ENCODE results near the gene PPM1K. TPM values are rescaled to one million over a fixed set of nuclear protein-coding genes. Genes with fewer than 3 reads are reported as not detected.

Gene PPM1K
- total and polyA plus RNA-seq, 4 experiments from 2014 or later, result 82.2 to 84.5 (median 84.0) TPM

DNA sequence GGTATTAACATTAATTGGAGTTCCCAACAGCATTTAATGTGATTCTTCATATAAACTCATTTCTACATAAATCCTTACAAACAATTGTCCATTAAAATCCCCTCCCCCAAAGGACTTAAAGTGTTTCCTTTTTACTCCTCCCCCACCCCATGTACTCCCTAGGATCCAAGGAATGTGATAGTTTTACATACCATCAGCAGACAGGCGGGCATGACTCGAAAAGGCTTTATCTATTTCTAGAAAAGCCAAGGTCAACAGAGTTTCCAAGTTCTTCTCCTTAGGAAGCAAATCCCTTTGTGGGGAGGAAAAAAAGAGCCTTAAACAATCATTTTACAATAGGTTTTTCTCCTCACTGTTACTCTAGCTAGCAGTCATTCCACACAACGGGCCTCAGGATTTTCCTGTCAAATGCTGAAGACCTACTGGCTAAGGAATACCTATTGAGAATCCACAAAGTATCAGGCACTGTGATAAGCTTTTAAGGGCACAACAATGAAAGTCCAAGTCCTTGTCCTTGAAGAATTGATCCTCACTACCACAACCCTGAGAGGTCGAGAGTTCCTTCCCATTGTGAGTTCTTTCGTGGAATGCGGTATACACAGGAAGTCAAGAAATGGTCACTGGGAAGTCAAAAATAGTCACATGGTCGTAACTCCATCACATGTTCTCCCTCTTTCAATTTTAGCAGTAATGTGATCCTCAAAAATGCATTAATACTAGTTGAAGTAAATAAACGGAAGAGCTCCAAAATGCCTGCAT is 7.2 kb downstream of the PPM1K start:
- Histone ChIP-seq H3K27me3 (ENCODE audit: insufficient read depth, low read length) (no peaks in the 10 kb centered on the region), H3K36me3 (ENCODE audit: insufficient read depth, low read length) (no peaks in the 10 kb centered on the region), H3K4me1 (ENCODE audit: insufficient read depth, low read length) (peaks cover 52% of the 10 kb centered on the region), H3K9me3 (ENCODE audit: control insufficient read depth in 1 of 2, low read length in 2 of 2) (no peaks in the 10 kb centered on the region), H3K4me3 (ENCODE audit: low read length in 2 of 2) (no peak overlapping the region), H3K27ac (ENCODE audit: low read depth, low read length) (no peak overlapping the region)
- no peaks in the 10 kb centered on the region for H3K27me3 Mint-ChIP-seq
- peaks cover 38 to 43% of the 10 kb centered on the region in 2 donors for H3K36me3 Mint-ChIP-seq
- peaks cover 35 to 62% (median 50%) of the 10 kb centered on the region in 4 donors for H3K4me1 Mint-ChIP-seq
- ChIA-PET POLR2A (ENCODE audit: partially characterized antibody) (no interaction called here), CTCF (ENCODE audit: partially characterized antibody) (interaction anchor here (0.6 to 1.5 kb wide), 3 partner anchors 14 to 180 kb away, joined by 3 to 4 read pairs (median 3); partner anchors contain the start of gene HERC5)
- H3K9me3 Mint-ChIP-seq, result no peaks in the 10 kb centered on the region
- peak overlapping the region in 3 of 8 donors; percentile 16 to 31 (median 18) for H3K4me3 Mint-ChIP-seq
- intact Hi-C loops (cut with micrococcal nuclease), result no loop called here
- H3K27ac Mint-ChIP-seq, result peak overlapping the region in 3 of 7 donors; percentile 10 to 57 (median 37)
- no peak for DNase-seq

GRCh38 chr4:88275949-88276515 is 8.3 kb downstream of the PPM1K start:
- H3K27ac Mint-ChIP-seq, result peak overlapping the region in 1 of 7 donors; percentile 61
- H3K36me3 Mint-ChIP-seq, result peaks cover 45 to 50% of the 10 kb centered on the region in 2 donors
- Histone ChIP-seq H3K27me3 (ENCODE audit: insufficient read depth, low read length) (no peaks in the 10 kb centered on the region), H3K4me3 (ENCODE audit: low read length in 2 of 2) (no peak overlapping the region), H3K9me3 (ENCODE audit: control insufficient read depth in 1 of 2, low read length in 2 of 2) (no peaks in the 10 kb centered on the region), H3K27ac (ENCODE audit: low read depth, low read length) (no peak overlapping the region), H3K4me1 (ENCODE audit: insufficient read depth, low read length) (peaks cover 41% of the 10 kb centered on the region), H3K36me3 (ENCODE audit: insufficient read depth, low read length) (no peaks in the 10 kb centered on the region)
- intact Hi-C loops (cut with micrococcal nuclease), result no loop called here
- ChIA-PET CTCF (ENCODE audit: partially characterized antibody) (interaction anchor here (1.4 to 1.5 kb wide), 2 partner anchors 13 to 181 kb away, joined by 3 to 4 read pairs; partner anchors contain the start of gene HERC5), POLR2A (ENCODE audit: partially characterized antibody) (interaction anchor here (1.6 kb wide), 1 partner anchor 8 kb away, joined by 14 read pairs; the partner anchor contains the start of gene PPM1K)
- H3K27me3 Mint-ChIP-seq, result no peaks in the 10 kb centered on the region
- no peaks in the 10 kb centered on the region for H3K9me3 Mint-ChIP-seq
- no peak overlapping the region for H3K4me3 Mint-ChIP-seq
- H3K4me1 Mint-ChIP-seq, result peaks cover 27 to 52% (median 40%) of the 10 kb centered on the region in 4 donors
- no peak for DNase-seq

GRCh38 chr4:88275516-88275915 is 8.8 kb downstream of the PPM1K start:
- ChIA-PET CTCF (ENCODE audit: partially characterized antibody) (interaction anchor here (1.5 kb wide), 1 partner anchor 12 kb away, joined by 4 read pairs; no protein-coding TSS in a partner anchor), POLR2A (ENCODE audit: partially characterized antibody) (interaction anchor here (1.6 kb wide), 1 partner anchor 9 kb away, joined by 14 read pairs; the partner anchor contains the start of gene PPM1K)
- Histone ChIP-seq H3K4me3 (ENCODE audit: low read length in 2 of 2) (no peak overlapping the region), H3K9me3 (ENCODE audit: control insufficient read depth in 1 of 2, low read length in 2 of 2) (no peaks in the 10 kb centered on the region), H3K4me1 (ENCODE audit: insufficient read depth, low read length) (peaks cover 37% of the 10 kb centered on the region), H3K27me3 (ENCODE audit: insufficient read depth, low read length) (no peaks in the 10 kb centered on the region), H3K27ac (ENCODE audit: low read depth, low read length) (no peak overlapping the region), H3K36me3 (ENCODE audit: insufficient read depth, low read length) (no peaks in the 10 kb centered on the region)
- no peak for DNase-seq
- H3K36me3 Mint-ChIP-seq, result peaks cover 45 to 53% of the 10 kb centered on the region in 2 donors
- H3K27me3 Mint-ChIP-seq, result no peaks in the 10 kb centered on the region
- peak overlapping the region in 2 of 7 donors; percentile 48 to 61 for H3K27ac Mint-ChIP-seq
- peaks cover 26 to 49% (median 38%) of the 10 kb centered on the region in 4 donors for H3K4me1 Mint-ChIP-seq
- intact Hi-C loops (cut with micrococcal nuclease), result no loop called here
- H3K9me3 Mint-ChIP-seq, result no peaks in the 10 kb centered on the region
- H3K4me3 Mint-ChIP-seq, result no peak overlapping the region

GRCh38 chr4:88268913-88269312 is 15.4 kb downstream of the PPM1K start:
- CTCF ChIA-PET (ENCODE audit: partially characterized antibody), result no interaction called here
- Mint-ChIP-seq H3K4me1 (peaks cover 1 to 2% (median 2%) of the 10 kb centered on the region in 4 donors), H3K27me3 (no peaks in the 10 kb centered on the region), H3K27ac (no peak overlapping the region), H3K36me3 (peaks cover 20 to 44% of the 10 kb centered on the region in 2 donors), H3K9me3 (no peaks in the 10 kb centered on the region), H3K4me3 (no peak overlapping the region)
- no peak for DNase-seq
- Histone ChIP-seq H3K9me3 (ENCODE audit: control insufficient read depth in 1 of 2, low read length in 2 of 2) (no peaks in the 10 kb centered on the region), H3K27ac (ENCODE audit: low read depth, low read length) (no peak overlapping the region), H3K27me3 (ENCODE audit: insufficient read depth, low read length) (no peaks in the 10 kb centered on the region), H3K4me1 (ENCODE audit: insufficient read depth, low read length) (no peaks in the 10 kb centered on the region), H3K36me3 (ENCODE audit: insufficient read depth, low read length) (peaks cover 31% of the 10 kb centered on the region), H3K4me3 (ENCODE audit: low read length in 2 of 2) (no peak overlapping the region)
- POLR2A ChIA-PET (ENCODE audit: partially characterized antibody), result interaction anchor here (1.2 kb wide), 1 partner anchor 16 kb away, joined by 3 read pairs; the partner anchor contains the start of gene PPM1K
- intact Hi-C loops (cut with micrococcal nuclease), result no loop called here

DNA sequence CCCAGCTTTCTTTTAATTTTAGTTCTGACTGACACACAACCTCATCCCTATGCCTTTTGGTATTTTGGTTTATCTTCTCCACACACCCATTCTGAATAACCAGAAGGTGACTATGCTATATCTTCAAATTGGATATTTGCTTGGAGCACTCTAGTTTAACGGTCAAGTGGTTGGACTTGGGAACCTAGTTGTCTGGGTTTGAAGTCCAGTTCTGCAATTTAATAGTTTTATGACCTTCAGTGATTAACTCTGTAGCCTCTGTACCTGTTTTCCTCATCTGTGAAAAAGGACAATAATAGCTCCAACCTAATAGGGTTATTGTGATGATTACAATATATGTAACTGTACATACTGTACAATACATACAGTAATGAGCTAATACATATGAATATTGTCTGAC is 20.0 kb downstream of the PPM1K start:
- no peak overlapping the region for H3K4me3 ChIP-seq (ENCODE audit: low read length in 2 of 2)
- no peaks in the 10 kb centered on the region for H3K27me3 ChIP-seq (ENCODE audit: insufficient read depth, low read length)
- CTCF ChIA-PET (ENCODE audit: partially characterized antibody), result interaction anchor here (1.0 to 3.0 kb wide), 8 partner anchors 14 to 275 kb away, joined by 3 to 8 read pairs (median 3); partner anchors contain the start of gene PPM1K
- no peaks in the 10 kb centered on the region for H3K9me3 ChIP-seq (ENCODE audit: control insufficient read depth in 1 of 2, low read length in 2 of 2)
- Mint-ChIP-seq H3K9me3 (no peaks in the 10 kb centered on the region), H3K36me3 (peaks cover 31 to 50% of the 10 kb centered on the region in 2 donors), H3K4me3 (no peak overlapping the region), H3K27ac (no peak overlapping the region), H3K4me1 (no peaks in the 10 kb centered on the region), H3K27me3 (no peaks in the 10 kb centered on the region)
- intact Hi-C loops (cut with micrococcal nuclease), result no loop called here
- POLR2A ChIA-PET (ENCODE audit: partially characterized antibody), result no interaction called here
- H3K4me1 ChIP-seq (ENCODE audit: insufficient read depth, low read length), result no peaks in the 10 kb centered on the region
- H3K27ac ChIP-seq (ENCODE audit: low read depth, low read length), result no peak overlapping the region
- DNase-seq, result no peak
- H3K36me3 ChIP-seq (ENCODE audit: insufficient read depth, low read length), result peaks cover 48% of the 10 kb centered on the region

GRCh38 chr4:88257726-88258125 is 26.6 kb downstream of the PPM1K start:
- no peak for DNase-seq
- H3K4me3 Mint-ChIP-seq, result no peak overlapping the region
- no peaks in the 10 kb centered on the region for H3K9me3 Mint-ChIP-seq
- ChIA-PET POLR2A (ENCODE audit: partially characterized antibody) (interaction anchor here (1.2 kb wide), 1 partner anchor 26 kb away, joined by 3 read pairs; the partner anchor contains the start of gene PPM1K), CTCF (ENCODE audit: partially characterized antibody) (no interaction called here)
- no peak overlapping the region for H3K27ac ChIP-seq (ENCODE audit: low read depth, low read length)
- H3K36me3 ChIP-seq (ENCODE audit: insufficient read depth, low read length), result peaks cover 8% of the 10 kb centered on the region
- no peaks in the 10 kb centered on the region for H3K27me3 ChIP-seq (ENCODE audit: insufficient read depth, low read length)
- intact Hi-C loops (cut with micrococcal nuclease), result no loop called here
- H3K4me1 ChIP-seq (ENCODE audit: insufficient read depth, low read length), result no peaks in the 10 kb centered on the region
- no peaks in the 10 kb centered on the region for H3K4me1 Mint-ChIP-seq
- no peak overlapping the region for H3K27ac Mint-ChIP-seq
- H3K27me3 Mint-ChIP-seq, result no peaks in the 10 kb centered on the region
- no peak overlapping the region for H3K4me3 ChIP-seq (ENCODE audit: low read length in 2 of 2)
- peaks cover 20 to 22% of the 10 kb centered on the region in 2 donors for H3K36me3 Mint-ChIP-seq
- no peaks in the 10 kb centered on the region for H3K9me3 ChIP-seq (ENCODE audit: control insufficient read depth in 1 of 2, low read length in 2 of 2)

GRCh38 chr4:88255111-88255510 is 29.2 kb downstream of the PPM1K start:
- H3K27ac Mint-ChIP-seq, result no peak overlapping the region
- CTCF ChIA-PET (ENCODE audit: partially characterized antibody), result interaction anchor here (1.1 kb wide), 1 partner anchor 21 kb away, joined by 3 read pairs; no protein-coding TSS in a partner anchor
- intact Hi-C loops (cut with micrococcal nuclease), result no loop called here

More at GRCh38 chr4:88255111-88255510, 29.2 kb downstream of the PPM1K start:
- POLR2A ChIA-PET (ENCODE audit: partially characterized antibody), result no interaction called here
- H3K27me3 Mint-ChIP-seq, result no peaks in the 10 kb centered on the region
- DNase-seq, result no peak
- no peaks in the 10 kb centered on the region for H3K36me3 ChIP-seq (ENCODE audit: insufficient read depth, low read length)
- H3K27ac ChIP-seq (ENCODE audit: low read depth, low read length), result no peak overlapping the region
- no peaks in the 10 kb centered on the region for H3K27me3 ChIP-seq (ENCODE audit: insufficient read depth, low read length)
- H3K9me3 ChIP-seq (ENCODE audit: control insufficient read depth in 1 of 2, low read length in 2 of 2), result no peaks in the 10 kb centered on the region
- H3K4me1 ChIP-seq (ENCODE audit: insufficient read depth, low read length), result no peaks in the 10 kb centered on the region
- no peak overlapping the region for H3K4me3 ChIP-seq (ENCODE audit: low read length in 2 of 2)
- H3K9me3 Mint-ChIP-seq, result no peaks in the 10 kb centered on the region
- H3K4me1 Mint-ChIP-seq, result no peaks in the 10 kb centered on the region
- peaks cover 2 to 3% of the 10 kb centered on the region in 2 donors for H3K36me3 Mint-ChIP-seq
- H3K4me3 Mint-ChIP-seq, result no peak overlapping the region
